ENCODE measurements around the gene KIF1B.

KIF1B gene

DNA sequence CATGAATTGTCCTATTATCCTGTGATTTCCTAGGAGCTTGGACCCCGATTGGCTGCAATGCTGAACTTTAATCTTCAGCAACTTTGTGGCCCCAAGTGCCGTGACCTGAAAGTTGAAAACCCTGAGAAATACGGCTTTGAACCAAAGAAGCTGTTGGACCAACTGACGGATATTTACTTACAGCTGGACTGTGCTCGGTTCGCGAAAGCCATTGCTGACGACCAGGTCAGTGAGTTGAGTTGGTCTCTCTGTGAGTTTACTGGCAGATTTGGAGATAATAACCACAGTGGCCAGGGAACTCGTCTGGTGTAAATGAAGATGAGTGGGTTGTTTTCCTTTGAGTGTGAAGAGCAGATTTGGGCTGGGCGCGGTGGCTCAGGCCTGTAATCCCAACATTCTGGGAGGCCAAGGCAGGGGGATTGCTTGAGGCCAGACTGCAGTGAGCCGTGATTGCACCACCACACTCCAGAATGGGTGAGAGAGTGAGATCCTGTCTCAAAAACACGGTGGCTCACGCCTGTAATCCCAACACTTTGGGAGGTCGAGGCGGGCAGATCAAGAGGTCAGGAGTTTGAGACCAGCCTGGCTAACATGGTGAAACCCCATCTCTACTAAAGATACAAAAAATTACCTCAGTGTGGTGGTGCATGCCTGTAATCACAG is 39.1 kb upstream of the KIF1B start:
- Histone ChIP-seq H3K27ac (ENCODE audit: low read depth, low read length, poor library complexity, severe bottlenecking) (no peak overlapping the region), H4K20me1 (ENCODE audit: insufficient read depth, low read length) (no peaks in the 10 kb centered on the region), H3K36me3 (ENCODE audit: insufficient read depth, low read length) (peaks cover 55% of the 10 kb centered on the region), H3F3A (ENCODE audit: insufficient read depth, low read length) (no peaks in the 10 kb centered on the region), H3K9ac (ENCODE audit: low read length) (no peak overlapping the region), H3K4me2 (ENCODE audit: low read length) (no peak overlapping the region), H3K4me1 (ENCODE audit: insufficient read depth, low read length, severe bottlenecking) (no peaks in the 10 kb centered on the region), H2AFZ (ENCODE audit: low read length) (no peak overlapping the region), H3K4me3 (ENCODE audit: low read depth, low read length, poor library complexity, severe bottlenecking) (no peak overlapping the region), H3K79me2 (ENCODE audit: insufficient read depth, low read length) (no peaks in the 10 kb centered on the region), H3K9me2 (ENCODE audit: low read depth, low read length) (no peaks in the 10 kb centered on the region), H3K27me3 (ENCODE audit: insufficient read depth, low read length) (no peaks in the 10 kb centered on the region), H3K9me3 (ENCODE audit: low read length) (0 out of 2 replicates have a peak, but pooled peaks cover 4% of the 10 kb centered on the region)
- TF ChIP-seq EZH2 (IDR thresholded peaks at IDR 0.05; ENCODE audit: borderline replicate concordance, low read length): no peak
- TF ChIP-seq, protein P1, sequence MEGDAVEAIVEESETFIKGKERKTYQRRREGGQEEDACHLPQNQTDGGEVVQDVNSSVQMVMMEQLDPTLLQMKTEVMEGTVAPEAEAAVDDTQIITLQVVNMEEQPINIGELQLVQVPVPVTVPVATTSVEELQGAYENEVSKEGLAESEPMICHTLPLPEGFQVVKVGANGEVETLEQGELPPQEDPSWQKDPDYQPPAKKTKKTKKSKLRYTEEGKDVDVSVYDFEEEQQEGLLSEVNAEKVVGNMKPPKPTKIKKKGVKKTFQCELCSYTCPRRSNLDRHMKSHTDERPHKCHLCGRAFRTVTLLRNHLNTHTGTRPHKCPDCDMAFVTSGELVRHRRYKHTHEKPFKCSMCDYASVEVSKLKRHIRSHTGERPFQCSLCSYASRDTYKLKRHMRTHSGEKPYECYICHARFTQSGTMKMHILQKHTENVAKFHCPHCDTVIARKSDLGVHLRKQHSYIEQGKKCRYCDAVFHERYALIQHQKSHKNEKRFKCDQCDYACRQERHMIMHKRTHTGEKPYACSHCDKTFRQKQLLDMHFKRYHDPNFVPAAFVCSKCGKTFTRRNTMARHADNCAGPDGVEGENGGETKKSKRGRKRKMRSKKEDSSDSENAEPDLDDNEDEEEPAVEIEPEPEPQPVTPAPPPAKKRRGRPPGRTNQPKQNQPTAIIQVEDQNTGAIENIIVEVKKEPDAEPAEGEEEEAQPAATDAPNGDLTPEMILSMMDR (IDR thresholded peaks at IDR 0.05; ENCODE audit: low read length): no peak

DNA sequence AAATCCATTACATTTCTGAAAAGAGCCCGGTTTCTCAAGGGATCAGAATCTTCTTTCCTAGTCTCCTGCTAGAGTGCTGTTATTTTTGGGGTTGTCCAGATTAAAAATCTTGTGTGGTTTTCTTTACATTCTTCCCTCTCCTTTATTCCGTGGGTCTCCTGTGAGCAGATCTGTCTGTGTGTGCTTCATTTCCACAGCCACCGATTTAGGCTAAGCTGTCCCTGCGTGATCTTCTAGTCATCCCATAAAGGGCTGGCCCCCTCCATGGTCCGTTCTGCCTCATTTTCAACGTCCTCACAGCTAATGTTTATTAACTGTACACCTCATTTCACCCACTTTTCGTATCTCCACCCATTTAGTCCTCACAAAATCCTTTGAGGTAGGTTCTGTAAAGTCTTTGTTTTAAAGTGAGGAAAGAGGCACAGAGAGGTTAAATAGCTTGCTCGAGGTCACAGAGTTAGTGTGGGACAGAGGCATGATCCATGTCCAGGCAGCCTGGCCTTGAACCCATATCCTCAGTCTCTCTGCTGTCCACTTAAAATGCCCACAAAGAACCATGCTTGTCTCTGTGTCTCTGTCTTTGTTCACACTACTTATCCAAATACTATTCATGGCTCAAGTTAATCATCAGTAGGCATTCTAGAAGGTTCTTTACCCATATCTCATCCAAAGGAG is 38.2 kb upstream of the KIF1B start:
- Histone ChIP-seq H3K79me2 (ENCODE audit: insufficient read depth, low read length) (no peaks in the 10 kb centered on the region), H3K4me2 (ENCODE audit: low read length) (no peak overlapping the region), H3K27ac (ENCODE audit: low read depth, low read length, poor library complexity, severe bottlenecking) (no peak overlapping the region), H2AFZ (ENCODE audit: low read length) (no peak overlapping the region), H3F3A (ENCODE audit: insufficient read depth, low read length) (no peaks in the 10 kb centered on the region), H3K9ac (ENCODE audit: low read length) (no peak overlapping the region), H3K9me2 (ENCODE audit: low read depth, low read length) (no peaks in the 10 kb centered on the region), H3K9me3 (ENCODE audit: low read length) (0 out of 2 replicates have a peak, but pooled peaks cover 4% of the 10 kb centered on the region), H3K27me3 (ENCODE audit: insufficient read depth, low read length) (no peaks in the 10 kb centered on the region), H3K4me1 (ENCODE audit: insufficient read depth, low read length, severe bottlenecking) (no peaks in the 10 kb centered on the region), H3K36me3 (ENCODE audit: insufficient read depth, low read length) (peaks cover 55% of the 10 kb centered on the region), H3K4me3 (ENCODE audit: low read depth, low read length, poor library complexity, severe bottlenecking) (no peak overlapping the region), H4K20me1 (ENCODE audit: insufficient read depth, low read length) (no peaks in the 10 kb centered on the region)
- TF ChIP-seq EZH2 (IDR thresholded peaks at IDR 0.05; ENCODE audit: borderline replicate concordance, low read length): no peak
- TF ChIP-seq, protein P1 (IDR thresholded peaks at IDR 0.05; ENCODE audit: low read length): no peak

DNA sequence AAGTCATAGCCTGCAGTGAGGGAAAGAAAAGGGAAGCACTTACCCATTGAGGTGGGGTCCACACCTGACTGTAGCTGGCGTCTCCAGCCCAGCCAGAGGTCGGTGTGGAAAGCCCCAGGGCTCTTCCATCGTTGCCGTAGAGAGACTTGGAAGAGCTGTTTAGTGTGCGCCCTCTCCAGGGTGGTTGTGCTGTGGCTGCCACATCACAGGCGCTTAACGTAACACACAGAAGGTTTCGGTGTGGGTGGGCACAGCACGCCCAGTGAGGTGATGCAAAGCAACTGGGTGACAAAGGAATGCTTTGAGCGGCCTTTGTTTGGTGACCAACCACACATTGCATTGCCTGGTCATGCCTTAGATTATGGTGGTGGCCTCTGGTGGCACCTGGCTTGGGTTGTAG is 36.8 kb upstream of the KIF1B start:
- no peaks in the 10 kb centered on the region for H3K79me2 ChIP-seq (ENCODE audit: insufficient read depth, low read length)
- H3F3A ChIP-seq (ENCODE audit: insufficient read depth, low read length): no peaks in the 10 kb centered on the region
- H3K27ac ChIP-seq (ENCODE audit: low read depth, low read length, poor library complexity, severe bottlenecking): no peak overlapping the region
- TF ChIP-seq, protein P1 (IDR thresholded peaks at IDR 0.05; ENCODE audit: low read length): no peak
- TF ChIP-seq EZH2 (IDR thresholded peaks at IDR 0.05; ENCODE audit: borderline replicate concordance, low read length): no peak
- no peaks in the 10 kb centered on the region for H4K20me1 ChIP-seq (ENCODE audit: insufficient read depth, low read length)
- H3K9ac ChIP-seq (ENCODE audit: low read length): no peak overlapping the region
- no peak overlapping the region for H3K4me3 ChIP-seq (ENCODE audit: low read depth, low read length, poor library complexity, severe bottlenecking)
- 0 out of 2 replicates have a peak, but pooled peaks cover 4% of the 10 kb centered on the region for H3K9me3 ChIP-seq (ENCODE audit: low read length)
- no peaks in the 10 kb centered on the region for H3K4me1 ChIP-seq (ENCODE audit: insufficient read depth, low read length, severe bottlenecking)
- H2AFZ ChIP-seq (ENCODE audit: low read length): no peak overlapping the region
- no peak overlapping the region for H3K4me2 ChIP-seq (ENCODE audit: low read length)
- no peaks in the 10 kb centered on the region for H3K27me3 ChIP-seq (ENCODE audit: insufficient read depth, low read length)
- peaks cover 49% of the 10 kb centered on the region for H3K36me3 ChIP-seq (ENCODE audit: insufficient read depth, low read length)
- H3K9me2 ChIP-seq (ENCODE audit: low read depth, low read length): no peaks in the 10 kb centered on the region

Data from OCI-LY1 (cell line).